ENCODE results near the gene SHBG. TPM values are rescaled to one million over a fixed set of nuclear protein-coding genes. Genes with fewer than 3 reads are reported as not detected.

Gene SHBG
- total and polyA plus RNA-seq, 10 of the 15 experiments (the other 5 are each of a cell fraction or from before 2014, with no cell fraction given): not detected

DNA sequence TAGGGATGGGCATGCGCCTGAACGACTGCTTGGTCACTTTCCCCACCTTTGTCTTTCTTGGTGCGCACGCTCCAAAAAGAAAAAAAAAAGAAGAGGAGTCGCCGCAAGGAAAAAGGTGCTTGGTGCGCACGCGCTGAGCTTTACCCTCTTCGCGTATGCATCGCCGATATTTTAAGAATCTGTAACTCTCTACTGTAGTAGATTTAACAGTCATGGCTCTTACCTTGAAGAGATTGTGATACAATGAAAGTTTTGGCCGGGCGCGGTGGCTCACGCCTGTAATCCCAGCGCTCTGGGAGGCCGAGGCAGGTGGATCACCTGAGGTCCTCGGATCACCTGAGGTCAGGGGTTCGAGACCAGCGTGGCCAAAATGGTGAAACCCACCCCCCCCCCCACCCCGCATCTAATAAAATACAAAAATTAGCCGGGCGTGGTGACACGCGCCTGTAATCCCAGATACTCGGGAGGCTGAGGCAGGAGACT is 14.6 kb upstream of the SHBG start (continued):
- TF ChIP-seq E2F4 (IDR thresholded peaks at IDR 0.05; ENCODE audit: low read depth, low read length): no peak
- TF ChIP-seq TAF1 (IDR thresholded peaks at IDR 0.05; ENCODE audit: borderline replicate concordance, low read depth, low read length): no peak
- no peak for TF ChIP-seq BACH1 (IDR thresholded peaks at IDR 0.05; ENCODE audit: borderline replicate concordance)
- TF ChIP-seq GABPA (IDR thresholded peaks at IDR 0.05; ENCODE audit: low read depth): no peak
- peak; percentile 79 for TF ChIP-seq NRF1 (conservative IDR thresholded peaks at IDR 0.05; ENCODE audit: low read depth, low read length)
- no peak for TF ChIP-seq ZZZ3 (IDR thresholded peaks at IDR 0.05; ENCODE audit: control insufficient read depth, insufficient read length, low read depth)
- TF ChIP-seq SIX5 (IDR thresholded peaks at IDR 0.05; ENCODE audit: low read depth, low read length, severe bottlenecking): no peak
- no peak for TF ChIP-seq NFYA (IDR thresholded peaks at IDR 0.05; ENCODE audit: borderline replicate concordance, low read depth, low read length)
- peak; percentile 99 for TF ChIP-seq ZNF384 (IDR thresholded peaks at IDR 0.05; ENCODE audit: borderline replicate concordance, low read depth, low read length)
- no peak for TF ChIP-seq RAD51 (IDR thresholded peaks at IDR 0.05)
- TF ChIP-seq CHD2 (IDR thresholded peaks at IDR 0.05; ENCODE audit: borderline replicate concordance, low read depth, low read length): no peak
- TF ChIP-seq, protein P1, sequence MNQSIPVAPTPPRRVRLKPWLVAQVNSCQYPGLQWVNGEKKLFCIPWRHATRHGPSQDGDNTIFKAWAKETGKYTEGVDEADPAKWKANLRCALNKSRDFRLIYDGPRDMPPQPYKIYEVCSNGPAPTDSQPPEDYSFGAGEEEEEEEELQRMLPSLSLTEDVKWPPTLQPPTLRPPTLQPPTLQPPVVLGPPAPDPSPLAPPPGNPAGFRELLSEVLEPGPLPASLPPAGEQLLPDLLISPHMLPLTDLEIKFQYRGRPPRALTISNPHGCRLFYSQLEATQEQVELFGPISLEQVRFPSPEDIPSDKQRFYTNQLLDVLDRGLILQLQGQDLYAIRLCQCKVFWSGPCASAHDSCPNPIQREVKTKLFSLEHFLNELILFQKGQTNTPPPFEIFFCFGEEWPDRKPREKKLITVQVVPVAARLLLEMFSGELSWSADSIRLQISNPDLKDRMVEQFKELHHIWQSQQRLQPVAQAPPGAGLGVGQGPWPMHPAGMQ (IDR thresholded peaks at IDR 0.05; ENCODE audit: borderline replicate concordance): no peak
- TF ChIP-seq, protein P2, sequence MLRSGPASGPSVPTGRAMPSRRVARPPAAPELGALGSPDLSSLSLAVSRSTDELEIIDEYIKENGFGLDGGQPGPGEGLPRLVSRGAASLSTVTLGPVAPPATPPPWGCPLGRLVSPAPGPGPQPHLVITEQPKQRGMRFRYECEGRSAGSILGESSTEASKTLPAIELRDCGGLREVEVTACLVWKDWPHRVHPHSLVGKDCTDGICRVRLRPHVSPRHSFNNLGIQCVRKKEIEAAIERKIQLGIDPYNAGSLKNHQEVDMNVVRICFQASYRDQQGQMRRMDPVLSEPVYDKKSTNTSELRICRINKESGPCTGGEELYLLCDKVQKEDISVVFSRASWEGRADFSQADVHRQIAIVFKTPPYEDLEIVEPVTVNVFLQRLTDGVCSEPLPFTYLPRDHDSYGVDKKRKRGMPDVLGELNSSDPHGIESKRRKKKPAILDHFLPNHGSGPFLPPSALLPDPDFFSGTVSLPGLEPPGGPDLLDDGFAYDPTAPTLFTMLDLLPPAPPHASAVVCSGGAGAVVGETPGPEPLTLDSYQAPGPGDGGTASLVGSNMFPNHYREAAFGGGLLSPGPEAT (IDR thresholded peaks at IDR 0.05; ENCODE audit: low read depth): 0 out of 2 replicates have a peak, but pooled peaks have one; percentile 40
- no peak for TF ChIP-seq ASH2L (IDR thresholded peaks at IDR 0.05; ENCODE audit: borderline replicate concordance, low read depth)
- TF ChIP-seq, protein P3, sequence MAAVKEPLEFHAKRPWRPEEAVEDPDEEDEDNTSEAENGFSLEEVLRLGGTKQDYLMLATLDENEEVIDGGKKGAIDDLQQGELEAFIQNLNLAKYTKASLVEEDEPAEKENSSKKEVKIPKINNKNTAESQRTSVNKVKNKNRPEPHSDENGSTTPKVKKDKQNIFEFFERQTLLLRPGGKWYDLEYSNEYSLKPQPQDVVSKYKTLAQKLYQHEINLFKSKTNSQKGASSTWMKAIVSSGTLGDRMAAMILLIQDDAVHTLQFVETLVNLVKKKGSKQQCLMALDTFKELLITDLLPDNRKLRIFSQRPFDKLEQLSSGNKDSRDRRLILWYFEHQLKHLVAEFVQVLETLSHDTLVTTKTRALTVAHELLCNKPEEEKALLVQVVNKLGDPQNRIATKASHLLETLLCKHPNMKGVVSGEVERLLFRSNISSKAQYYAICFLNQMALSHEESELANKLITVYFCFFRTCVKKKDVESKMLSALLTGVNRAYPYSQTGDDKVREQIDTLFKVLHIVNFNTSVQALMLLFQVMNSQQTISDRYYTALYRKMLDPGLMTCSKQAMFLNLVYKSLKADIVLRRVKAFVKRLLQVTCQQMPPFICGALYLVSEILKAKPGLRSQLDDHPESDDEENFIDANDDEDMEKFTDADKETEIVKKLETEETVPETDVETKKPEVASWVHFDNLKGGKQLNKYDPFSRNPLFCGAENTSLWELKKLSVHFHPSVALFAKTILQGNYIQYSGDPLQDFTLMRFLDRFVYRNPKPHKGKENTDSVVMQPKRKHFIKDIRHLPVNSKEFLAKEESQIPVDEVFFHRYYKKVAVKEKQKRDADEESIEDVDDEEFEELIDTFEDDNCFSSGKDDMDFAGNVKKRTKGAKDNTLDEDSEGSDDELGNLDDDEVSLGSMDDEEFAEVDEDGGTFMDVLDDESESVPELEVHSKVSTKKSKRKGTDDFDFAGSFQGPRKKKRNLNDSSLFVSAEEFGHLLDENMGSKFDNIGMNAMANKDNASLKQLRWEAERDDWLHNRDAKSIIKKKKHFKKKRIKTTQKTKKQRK (IDR thresholded peaks at IDR 0.05; ENCODE audit: low read depth, low read length): no peak
- no peak for TF ChIP-seq NFXL1 (IDR thresholded peaks at IDR 0.05; ENCODE audit: borderline replicate concordance)
- no peak for TF ChIP-seq TBL1XR1 (IDR thresholded peaks at IDR 0.05; ENCODE audit: low read depth, low read length)
- no peak for TF ChIP-seq ESRRA (IDR thresholded peaks at IDR 0.05; ENCODE audit: low read length)
- TF ChIP-seq, protein P4, sequence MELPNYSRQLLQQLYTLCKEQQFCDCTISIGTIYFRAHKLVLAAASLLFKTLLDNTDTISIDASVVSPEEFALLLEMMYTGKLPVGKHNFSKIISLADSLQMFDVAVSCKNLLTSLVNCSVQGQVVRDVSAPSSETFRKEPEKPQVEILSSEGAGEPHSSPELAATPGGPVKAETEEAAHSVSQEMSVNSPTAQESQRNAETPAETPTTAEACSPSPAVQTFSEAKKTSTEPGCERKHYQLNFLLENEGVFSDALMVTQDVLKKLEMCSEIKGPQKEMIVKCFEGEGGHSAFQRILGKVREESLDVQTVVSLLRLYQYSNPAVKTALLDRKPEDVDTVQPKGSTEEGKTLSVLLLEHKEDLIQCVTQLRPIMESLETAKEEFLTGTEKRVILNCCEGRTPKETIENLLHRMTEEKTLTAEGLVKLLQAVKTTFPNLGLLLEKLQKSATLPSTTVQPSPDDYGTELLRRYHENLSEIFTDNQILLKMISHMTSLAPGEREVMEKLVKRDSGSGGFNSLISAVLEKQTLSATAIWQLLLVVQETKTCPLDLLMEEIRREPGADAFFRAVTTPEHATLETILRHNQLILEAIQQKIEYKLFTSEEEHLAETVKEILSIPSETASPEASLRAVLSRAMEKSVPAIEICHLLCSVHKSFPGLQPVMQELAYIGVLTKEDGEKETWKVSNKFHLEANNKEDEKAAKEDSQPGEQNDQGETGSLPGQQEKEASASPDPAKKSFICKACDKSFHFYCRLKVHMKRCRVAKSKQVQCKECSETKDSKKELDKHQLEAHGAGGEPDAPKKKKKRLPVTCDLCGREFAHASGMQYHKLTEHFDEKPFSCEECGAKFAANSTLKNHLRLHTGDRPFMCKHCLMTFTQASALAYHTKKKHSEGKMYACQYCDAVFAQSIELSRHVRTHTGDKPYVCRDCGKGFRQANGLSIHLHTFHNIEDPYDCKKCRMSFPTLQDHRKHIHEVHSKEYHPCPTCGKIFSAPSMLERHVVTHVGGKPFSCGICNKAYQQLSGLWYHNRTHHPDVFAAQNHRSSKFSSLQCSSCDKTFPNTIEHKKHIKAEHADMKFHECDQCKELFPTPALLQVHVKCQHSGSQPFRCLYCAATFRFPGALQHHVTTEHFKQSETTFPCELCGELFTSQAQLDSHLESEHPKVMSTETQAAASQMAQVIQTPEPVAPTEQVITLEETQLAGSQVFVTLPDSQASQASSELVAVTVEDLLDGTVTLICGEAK (IDR thresholded peaks at IDR 0.05; ENCODE audit: borderline replicate concordance): no peak
